ENCODE results near the gene C20orf202.
"Not testable (repeated sequence)": the region's sequence is repeated elsewhere in the genome, so short reads cannot be mapped to it uniquely, and the experiment has no call there.

The C20orf202 gene

GRCh38 chr20:1242530-1242929 is 39.3 kb downstream of the C20orf202 start:
- no peak for DNase-seq (ENCODE audit: low spot score)
- Histone ChIP-seq H3K4me3 (no peak overlapping the region), H3K27ac (no peak overlapping the region)
- TF ChIP-seq CTCF (IDR thresholded peaks at IDR 0.05) = no peak

GRCh38 chr20:1245578-1245977 is 42.3 kb downstream of the C20orf202 start:
- no peak overlapping the region for H3K27ac ChIP-seq
- no peak for TF ChIP-seq CTCF (IDR thresholded peaks at IDR 0.05)
- no peak for DNase-seq (ENCODE audit: low spot score)
- H3K4me3 ChIP-seq = no peak overlapping the region

- no peak for DNase-seq (ENCODE audit: low spot score)
- H3K4me3 ChIP-seq = no peak overlapping the region
- TF ChIP-seq CTCF (IDR thresholded peaks at IDR 0.05) = no peak
- no peak overlapping the region for H3K27ac ChIP-seq
These were observed 44.4 kb downstream of the C20orf202 start for GRCh38 chr20:1247689-1248088.

- H3K27ac ChIP-seq; DNase-seq (ENCODE audit: low spot score); H3K4me3 ChIP-seq: not testable (repeated sequence)
These were observed 47.0 kb downstream of the C20orf202 start for GRCh38 chr20:1250282-1250681.

- Histone ChIP-seq H3K4me3 (no peak overlapping the region), H3K27ac (no peak overlapping the region)
- no peak for DNase-seq (ENCODE audit: low spot score)
- no peak for TF ChIP-seq CTCF (IDR thresholded peaks at IDR 0.05)
These were observed 49.2 kb downstream of the C20orf202 start for GRCh38 chr20:1252416-1252815.

GRCh38 chr20:1254254-1254653 is 51.0 kb downstream of the C20orf202 start:
- Histone ChIP-seq H3K4me3 (no peak overlapping the region), H3K27ac (no peak overlapping the region)
- TF ChIP-seq CTCF (IDR thresholded peaks at IDR 0.05) = no peak
- DNase-seq (ENCODE audit: low spot score) = no peak

GRCh38 chr20:1255675-1256074 is 52.4 kb downstream of the C20orf202 start:
- no peak for DNase-seq (ENCODE audit: low spot score)
- Histone ChIP-seq H3K27ac (no peak overlapping the region), H3K4me3 (no peak overlapping the region)
- TF ChIP-seq CTCF (IDR thresholded peaks at IDR 0.05) = no peak

Data from coronary artery (tissue), 2 donors.